ENCODE measurements around the gene ETV6. TPM values are rescaled to one million over a fixed set of nuclear protein-coding genes. Genes with fewer than 3 reads are reported as not detected.
"Not testable (repeated sequence)": the region's sequence is repeated elsewhere in the genome, so short reads cannot be mapped to it uniquely, and the experiment has no call there.

ETV6 gene
- total RNA-seq, 2 donors from 2014 or later = 17.5 to 17.9 TPM

DNA sequence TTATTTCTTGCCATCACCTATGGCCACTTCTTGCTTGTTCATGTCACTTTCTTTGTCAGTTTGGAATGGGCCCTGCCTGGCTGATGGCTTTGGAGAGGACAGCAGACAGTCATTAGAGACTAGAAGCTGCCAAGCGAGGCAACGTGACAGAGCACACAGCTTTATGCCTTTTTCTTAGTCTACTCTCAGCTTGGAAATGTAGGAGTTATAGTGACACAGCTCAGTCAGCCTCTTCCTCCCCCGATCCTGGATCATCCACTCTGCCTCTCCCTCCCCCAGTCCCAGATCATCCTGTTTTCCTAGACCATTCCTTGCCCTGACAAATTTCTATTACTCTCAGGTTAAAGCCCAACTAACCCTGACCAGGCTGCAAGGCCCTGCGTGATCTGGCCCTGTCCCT is 26.6 kb downstream of the ETV6 start:
- H3K27me3 ChIP-seq = no peaks in the 10 kb centered on the region
- ATAC-seq = no peak
- H3K27ac ChIP-seq = no peak overlapping the region
- WGBS, 2 donors = 84 to 92% methylated on average over 4 of the region's 4 CpGs
- H3K4me1 ChIP-seq = peaks cover 18% of the 10 kb centered on the region
- intact Hi-C loops (cut with DNase I) = no loop called here
- H3K36me3 ChIP-seq (replicated peaks in 1 of 2; ENCODE audit: insufficient read depth in 1 of 2, low read depth in 2 of 2) = no peaks in the 10 kb centered on the region
- H3K4me3 ChIP-seq = no peak overlapping the region
- DNase-seq = no peak
- TF ChIP-seq POLR2A (IDR thresholded peaks at IDR 0.05) = no peak
- TF ChIP-seq, protein P1, sequence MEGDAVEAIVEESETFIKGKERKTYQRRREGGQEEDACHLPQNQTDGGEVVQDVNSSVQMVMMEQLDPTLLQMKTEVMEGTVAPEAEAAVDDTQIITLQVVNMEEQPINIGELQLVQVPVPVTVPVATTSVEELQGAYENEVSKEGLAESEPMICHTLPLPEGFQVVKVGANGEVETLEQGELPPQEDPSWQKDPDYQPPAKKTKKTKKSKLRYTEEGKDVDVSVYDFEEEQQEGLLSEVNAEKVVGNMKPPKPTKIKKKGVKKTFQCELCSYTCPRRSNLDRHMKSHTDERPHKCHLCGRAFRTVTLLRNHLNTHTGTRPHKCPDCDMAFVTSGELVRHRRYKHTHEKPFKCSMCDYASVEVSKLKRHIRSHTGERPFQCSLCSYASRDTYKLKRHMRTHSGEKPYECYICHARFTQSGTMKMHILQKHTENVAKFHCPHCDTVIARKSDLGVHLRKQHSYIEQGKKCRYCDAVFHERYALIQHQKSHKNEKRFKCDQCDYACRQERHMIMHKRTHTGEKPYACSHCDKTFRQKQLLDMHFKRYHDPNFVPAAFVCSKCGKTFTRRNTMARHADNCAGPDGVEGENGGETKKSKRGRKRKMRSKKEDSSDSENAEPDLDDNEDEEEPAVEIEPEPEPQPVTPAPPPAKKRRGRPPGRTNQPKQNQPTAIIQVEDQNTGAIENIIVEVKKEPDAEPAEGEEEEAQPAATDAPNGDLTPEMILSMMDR (IDR thresholded peaks at IDR 0.05) = no peak
- no peaks in the 10 kb centered on the region for H3K9me3 ChIP-seq

DNA sequence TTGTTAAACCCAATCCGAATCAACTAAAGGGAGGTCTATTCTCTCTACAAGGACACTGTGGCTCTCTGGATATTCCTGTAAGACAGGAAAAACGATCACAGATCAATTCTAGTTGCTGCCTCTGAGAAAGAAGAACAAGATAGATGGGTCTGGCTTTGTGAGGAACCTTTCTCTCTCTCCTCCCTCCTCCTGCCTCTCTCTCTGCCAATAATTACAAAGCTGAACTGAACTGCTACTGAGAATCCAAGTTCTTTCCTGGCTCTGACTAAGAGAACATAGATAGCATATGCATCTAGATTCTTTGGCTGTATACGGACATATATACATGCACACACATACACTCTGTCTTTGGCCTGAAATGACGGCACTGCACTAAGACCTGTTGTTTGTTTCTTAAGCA is 27.6 kb downstream of the ETV6 start:
- Histone ChIP-seq H3K36me3 (replicated peaks in 1 of 2; ENCODE audit: insufficient read depth in 1 of 2, low read depth in 2 of 2) (no peaks in the 10 kb centered on the region), H3K27me3 (no peaks in the 10 kb centered on the region), H3K27ac (no peak overlapping the region), H3K4me1 (peaks cover 17% of the 10 kb centered on the region), H3K4me3 (no peak overlapping the region), H3K9me3 (no peaks in the 10 kb centered on the region)
- WGBS, 2 donors = 51 to 54% methylated on average over 4 of the region's 4 CpGs
- ATAC-seq (no peak), DNase-seq (no peak)
- intact Hi-C loops (cut with DNase I) = no loop called here
- TF ChIP-seq, protein P1 (IDR thresholded peaks at IDR 0.05) = no peak
- TF ChIP-seq POLR2A (IDR thresholded peaks at IDR 0.05) = no peak

GRCh38 chr12:11677752-11678151 is 28.3 kb downstream of the ETV6 start:
- H3K36me3 ChIP-seq (replicated peaks in 1 of 2; ENCODE audit: insufficient read depth in 1 of 2, low read depth in 2 of 2) = no peaks in the 10 kb centered on the region
- H3K27ac ChIP-seq = no peak overlapping the region
- TF ChIP-seq, protein P1 (IDR thresholded peaks at IDR 0.05) = no peak
- no peak for TF ChIP-seq POLR2A (IDR thresholded peaks at IDR 0.05)
- H3K4me1 ChIP-seq = peaks cover 11% of the 10 kb centered on the region
- no peak overlapping the region for H3K4me3 ChIP-seq
- WGBS, 2 donors = 91 to 96% methylated on average over 7 of the region's 7 CpGs
- DNase-seq (no peak), ATAC-seq (no peak)
- H3K9me3 ChIP-seq = no peaks in the 10 kb centered on the region
- intact Hi-C loops (cut with DNase I) = no loop called here
- no peaks in the 10 kb centered on the region for H3K27me3 ChIP-seq

DNA sequence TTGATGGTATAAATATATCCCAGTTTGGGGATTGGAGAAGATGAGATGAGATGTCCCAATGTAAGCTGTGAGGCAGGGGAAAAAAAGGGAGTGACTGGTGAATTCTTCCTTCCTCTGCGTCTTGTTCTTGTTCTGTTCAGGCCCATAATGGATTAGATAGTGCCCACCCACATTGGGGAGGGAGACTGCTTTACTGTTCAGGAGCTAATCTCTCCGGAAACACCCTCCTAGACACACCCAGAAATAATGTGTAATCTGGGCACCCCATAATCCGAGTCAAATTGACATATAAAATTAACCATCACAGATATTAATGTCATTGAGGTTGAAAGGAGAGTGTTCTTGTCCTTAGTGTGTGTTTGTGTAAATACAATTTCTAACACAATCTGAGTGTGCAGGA is 29.3 kb downstream of the ETV6 start:
- intact Hi-C loops (cut with DNase I) = no loop called here
- Histone ChIP-seq H3K27ac (no peak overlapping the region), H3K4me1 (peaks cover under 1% of the 10 kb centered on the region), H3K27me3 (no peaks in the 10 kb centered on the region), H3K4me3 (no peak overlapping the region), H3K36me3 (replicated peaks in 1 of 2; ENCODE audit: insufficient read depth in 1 of 2, low read depth in 2 of 2) (no peaks in the 10 kb centered on the region), H3K9me3 (no peaks in the 10 kb centered on the region)
- DNase-seq (no peak), ATAC-seq (no peak)
- no peak for TF ChIP-seq POLR2A (IDR thresholded peaks at IDR 0.05)
- TF ChIP-seq, protein P1 (IDR thresholded peaks at IDR 0.05) = no peak
- WGBS, 2 donors = 79 to 83% methylated on average over 3 of the region's 3 CpGs

DNA sequence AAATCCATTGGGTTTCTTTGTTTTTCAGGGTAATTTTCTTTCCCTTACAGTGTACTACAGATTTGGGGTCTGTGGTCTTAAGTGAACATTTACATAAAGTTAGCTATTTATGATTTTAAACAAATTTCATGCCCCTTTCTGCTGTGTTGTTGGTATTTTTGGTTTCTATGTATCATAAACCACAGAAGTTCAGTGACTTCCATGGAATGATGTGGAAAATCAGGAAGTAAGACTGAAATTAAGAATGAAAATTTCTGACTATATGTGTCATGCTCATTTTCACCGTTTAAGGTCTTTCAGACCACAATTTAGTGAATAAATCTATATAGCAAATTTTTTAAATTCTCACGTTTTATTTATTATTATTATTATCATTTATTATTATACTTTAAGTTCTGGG is 31.7 kb downstream of the ETV6 start:
- intact Hi-C loops (cut with DNase I) = no loop called here
- peaks cover 14% of the 10 kb centered on the region for H3K4me1 ChIP-seq
- DNase-seq (no peak), ATAC-seq (no peak)
- H3K36me3 ChIP-seq (replicated peaks in 1 of 2; ENCODE audit: insufficient read depth in 1 of 2, low read depth in 2 of 2) = no peaks in the 10 kb centered on the region
- no peaks in the 10 kb centered on the region for H3K27me3 ChIP-seq
- 57 to 94% methylated on average over 2 of the region's 2 CpGs for WGBS, 2 donors
- TF ChIP-seq POLR2A (IDR thresholded peaks at IDR 0.05) = no peak
- TF ChIP-seq, protein P1 (IDR thresholded peaks at IDR 0.05) = no peak
- no peaks in the 10 kb centered on the region for H3K9me3 ChIP-seq
- H3K4me3 ChIP-seq = no peak overlapping the region
- no peak overlapping the region for H3K27ac ChIP-seq

- H3K4me3 ChIP-seq; H3K9me3 ChIP-seq; H3K36me3 ChIP-seq (replicated peaks in 1 of 2; ENCODE audit: insufficient read depth in 1 of 2, low read depth in 2 of 2); H3K27ac ChIP-seq; ATAC-seq; H3K27me3 ChIP-seq; DNase-seq; intact Hi-C loops (cut with DNase I): not testable (repeated sequence)
- peaks cover 16% of the 10 kb centered on the region for H3K4me1 ChIP-seq
- 92 to 98% methylated on average over 3 of the region's 3 CpGs for WGBS, 2 donors
Measured at GRCh38 chr12:11681695-11682094, 32.2 kb downstream of the ETV6 start.
